ENCODE results near the gene TGM1.
"Not testable (repeated sequence)": the region's sequence is repeated elsewhere in the genome, so short reads cannot be mapped to it uniquely, and the experiment has no call there.

Gene TGM1

GRCh38 chr14:24233538-24233866 is 29.5 kb downstream of the TGM1 start:
- DNase-seq (ENCODE audit: low spot score): no peak

- no peak for DNase-seq (ENCODE audit: low spot score)
Measured at GRCh38 chr14:24232645-24233537, 30.1 kb downstream of the TGM1 start, which contains the start of gene GMPR2. TSS of gene GMPR2 (plus strand) at chr14:24232929. CDS start at chr14:24233254, 325 bp downstream.

- peak; percentile 91 for DNase-seq (ENCODE audit: low spot score)
Measured at GRCh38 chr14:24232121-24232644, 30.8 kb downstream of the TGM1 start, which contains the start of gene NEDD8. TSS of gene NEDD8 (minus strand) at chr14:24232367. CDS start at chr14:24232267, 100 bp downstream.

GRCh38 chr14:24231263-24232120 is 31.5 kb downstream of the TGM1 start:
- no peak for DNase-seq (ENCODE audit: low spot score)

- no peak for DNase-seq (ENCODE audit: low spot score)
Measured at GRCh38 chr14:24228902-24229301, 34.1 kb downstream of the TGM1 start.

- no peak for DNase-seq (ENCODE audit: low spot score)
Measured at GRCh38 chr14:24226473-24226872, 36.5 kb downstream of the TGM1 start.

- no peak for DNase-seq (ENCODE audit: low spot score)
Measured at GRCh38 chr14:24224618-24225071, 38.3 kb downstream of the TGM1 start.

- not testable (repeated sequence) for DNase-seq (ENCODE audit: low spot score)
Measured at GRCh38 chr14:24222987-24223386, 40.0 kb downstream of the TGM1 start.

GRCh38 chr14:24219521-24219920 is 43.5 kb downstream of the TGM1 start:
- no peak for DNase-seq (ENCODE audit: low spot score)

GRCh38 chr14:24219080-24219479 is 43.9 kb downstream of the TGM1 start:
- no peak for DNase-seq (ENCODE audit: low spot score)

GRCh38 chr14:24216876-24217275 is 46.1 kb downstream of the TGM1 start:
- DNase-seq (ENCODE audit: low spot score): not testable (repeated sequence)

- DNase-seq (ENCODE audit: low spot score): no peak
Measured at GRCh38 chr14:24216345-24216699, 46.7 kb downstream of the TGM1 start.

- peak; percentile 91 for DNase-seq (ENCODE audit: low spot score)
Measured at GRCh38 chr14:24215495-24216344, 47.3 kb downstream of the TGM1 start, which contains the start of gene MDP1. TSS of gene MDP1 (minus strand) at chr14:24216066. CDS start at chr14:24215955, 111 bp downstream.

- no peak for DNase-seq (ENCODE audit: low spot score)
Measured at GRCh38 chr14:24213866-24214662, 48.9 kb downstream of the TGM1 start.

- DNase-seq (ENCODE audit: low spot score): peak; percentile 95
Measured at GRCh38 chr14:24212924-24213865, 49.8 kb downstream of the TGM1 start, which contains the start of gene CHMP4A. TSS of gene CHMP4A (minus strand) at chr14:24213488. CDS start at chr14:24213439, 49 bp downstream.

- DNase-seq (ENCODE audit: low spot score): no peak
Measured at GRCh38 chr14:24211311-24211710, 51.7 kb downstream of the TGM1 start.

- DNase-seq (ENCODE audit: low spot score): no peak
Measured at GRCh38 chr14:24207625-24208024, 55.4 kb downstream of the TGM1 start.

- no peak for DNase-seq (ENCODE audit: low spot score)
Measured at GRCh38 chr14:24207104-24207551, 55.8 kb downstream of the TGM1 start.

Data from D341Med (cell line).